Naive thymus-derived CD4-positive, alpha-beta T cell (primary cell): Measurements from ENCODE around the gene ZNF493. TPM values are rescaled to one million over a fixed set of nuclear protein-coding genes. Genes with fewer than 3 reads are reported as not detected.

ENCODE experiments used
- ATAC-seq: fragments of 150-1000 bp; cut with Tn5 transposase; 2 replicates; pipeline ENCODE4 v1.10.0; 2021; ENCODE audit warnings: mild to moderate bottlenecking, moderate library complexity
- CTCF ChIA-PET: fragments of 350-600 bp; sonication (Branson Sonifier 250); formaldehyde crosslinking; loops from one replicate; lab custom pipeline; 2021; ENCODE audit warnings: antibody characterized with exemption; lab: Charles Lee
- POLR2A ChIA-PET: fragments of 350-600 bp; sonication (Branson Sonifier 250); formaldehyde crosslinking; loops from one replicate; lab custom pipeline; 2021; ENCODE audit warnings: antibody characterized with exemption, inconsistent platforms; lab: Charles Lee
- DNase-seq, 9 donors: peaks; one replicate each; pipeline versions ENCODE4 v3.0.0 to v3.0.0-alpha.2; 2020 to 2022; ENCODE audit warnings: mixed read lengths in 1 of 9
- H3K27ac ChIP-seq: one replicate; pipeline ENCODE4 v1.7.0; 2013; ENCODE audit warnings: mild to moderate bottlenecking, low read depth, low read length, moderate library complexity
- H3K27me3 ChIP-seq, 2 donors: one replicate each; pipeline ENCODE4 v1.7.0; 2013; ENCODE audit warnings: low read length in 2 of 2, mild to moderate bottlenecking in 2 of 2, moderate library complexity in 2 of 2; ENCODE audit not compliant: control insufficient read depth in 2 of 2, insufficient read depth in 2 of 2
- H3K36me3 ChIP-seq, 3 experiments: 1 replicate in 2 of 3; 2 replicates in 1 of 3; pipeline ENCODE4 v1.7.0; 2013; ENCODE audit warnings: low read length in 3 of 3, mild to moderate bottlenecking in 3 of 3, moderate library complexity in 1 of 3; ENCODE audit not compliant: insufficient read depth in 3 of 3, control insufficient read depth in 2 of 3
- H3K4me1 ChIP-seq, 2 donors: one replicate each; pipeline ENCODE4 v1.7.0; 2013; ENCODE audit warnings: low read length in 2 of 2, mild to moderate bottlenecking in 2 of 2, moderate library complexity in 1 of 2; ENCODE audit not compliant: control insufficient read depth in 2 of 2, insufficient read depth in 2 of 2
- H3K4me3 ChIP-seq: 2 replicates; pipeline ENCODE4 v1.7.0; 2013; ENCODE audit warnings: mild to moderate bottlenecking, low read length
- H3K9me3 ChIP-seq, 3 experiments: 1 replicate in 2 of 3; 2 replicates in 1 of 3; pipeline ENCODE4 v1.7.0; 2013; ENCODE audit warnings: low read length in 3 of 3; ENCODE audit not compliant: control insufficient read depth in 2 of 3
- H3K27ac Mint-ChIP-seq, 9 donors: one replicate each; pipeline ENCODE4 v1.8.0; 2020 to 2022; ENCODE audit warnings: mixed read lengths in 9 of 9, mild to moderate bottlenecking in 8 of 9, moderate library complexity in 5 of 9, inconsistent platforms in 2 of 9
- H3K27me3 Mint-ChIP-seq, 5 donors: one replicate each; pipeline ENCODE4 v1.8.0; 2021 to 2022; ENCODE audit warnings: mixed read lengths in 5 of 5, mild to moderate bottlenecking in 1 of 5
- H3K36me3 Mint-ChIP-seq, 5 donors: one replicate each; pipeline ENCODE4 v1.8.0; 2020 to 2022; ENCODE audit warnings: mixed read lengths in 5 of 5, mild to moderate bottlenecking in 3 of 5, inconsistent platforms in 1 of 5
- H3K4me1 Mint-ChIP-seq, 7 donors: one replicate each; pipeline ENCODE4 v1.8.0; 2020 to 2022; ENCODE audit warnings: mixed read lengths in 7 of 7, mild to moderate bottlenecking in 3 of 7, inconsistent platforms in 1 of 7
- H3K4me3 Mint-ChIP-seq, 10 donors: one replicate each; pipeline ENCODE4 v1.8.0; 2020 to 2022; ENCODE audit warnings: mild to moderate bottlenecking in 10 of 10, mixed read lengths in 10 of 10, moderate library complexity in 6 of 10, inconsistent platforms in 2 of 10
- H3K9me3 Mint-ChIP-seq, 11 donors: one replicate each; pipeline ENCODE4 v1.8.0; 2020 to 2022; ENCODE audit warnings: mixed read lengths in 11 of 11, mild to moderate bottlenecking in 4 of 11, inconsistent platforms in 1 of 11, moderate library complexity in 1 of 11
- intact Hi-C, 2 donors: fragments of 100-400 bp; cut with micrococcal nuclease; formaldehyde crosslinking; loops; one replicate each; pipeline ENCODE4 v1.15.1; 2023
- polyA plus RNA-seq, 2 donors: library from polyadenylated mRNA; unstranded; fragments of 300-500 nt; fragmentation: Illumina TruSeq; gene quantifications; one replicate each; pipeline ENCODE4 v1.2.3, GENCODE V29; 2021
- total RNA-seq, 6 experiments: library from RNA in 5 of 6; stranded (reverse) in 5 of 6; gene quantifications; 1 replicate in 5 of 6; 2 replicates in 1 of 6; pipeline ENCODE4 v1.2.3 and lab custom pipeline; 2021 to 2026

The ZNF493 gene
- 10 to 100 TPM; 19.7 to 78.3 (median 34.6) TPM for total RNA-seq
- polyA plus RNA-seq: 10 to 100 TPM; 28.5 to 34.8 TPM
- total RNA-seq (lab: John Stamatoyannopoulos, UW): 47.2 reads per million, percentile 70 among the genes with 10 or more reads in this experiment

DNA sequence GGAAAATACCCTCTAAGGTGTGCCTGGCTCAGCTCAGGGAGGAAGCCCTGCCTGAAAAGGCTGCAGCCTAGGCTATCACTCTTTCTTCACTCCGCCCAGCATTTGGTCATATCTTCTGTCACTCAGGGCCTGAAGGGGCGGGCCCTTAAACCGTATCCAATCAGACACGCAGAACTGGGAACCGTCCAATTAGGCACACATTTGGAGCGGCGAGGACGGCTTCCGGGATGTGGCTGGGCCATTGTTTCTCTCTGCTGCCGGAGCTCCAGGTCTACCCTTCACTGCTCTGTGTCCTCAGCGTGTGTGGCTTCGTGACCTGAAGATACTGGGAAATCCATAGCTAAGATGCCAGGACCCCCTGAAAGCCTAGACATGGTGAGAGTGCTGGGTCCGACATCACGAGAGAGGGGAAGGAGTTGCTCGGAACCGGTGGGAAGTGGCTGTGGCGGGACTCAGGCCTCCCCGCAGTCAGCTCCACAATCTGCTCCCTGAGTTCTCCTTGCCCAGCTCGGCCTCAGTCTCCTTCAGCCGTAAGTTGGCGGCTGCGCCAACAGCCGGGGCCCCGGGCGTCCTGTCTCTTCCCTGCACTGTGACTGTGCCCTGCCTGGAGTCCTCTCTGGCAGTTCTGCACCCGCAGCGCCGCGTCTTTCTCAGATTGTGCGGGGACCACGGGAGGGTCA, at the start of gene ZNF493:
ZNF493 (plus strand) TSS at position 241 of the 680 bp plus-strand sequence; CDS start at position 346, 105 bp downstream.
- peaks cover 6 to 11% of the 10 kb centered on the region in 2 donors for H3K4me1 ChIP-seq
- H3K27me3 ChIP-seq: no peaks in the 10 kb centered on the region
- Mint-ChIP-seq H3K27me3 (peaks cover 0 to 4% (median 0%) of the 10 kb centered on the region in 5 donors), H3K4me1 (peaks cover 19 to 48% (median 32%) of the 10 kb centered on the region in 7 donors), H3K27ac (peak within 1 kb of the TSS; percentile 68 to 97 (median 92)), H3K9me3 (peaks cover 5 to 62% (median 24%) of the 10 kb centered on the region in 11 donors), H3K4me3 (peak within 1 kb of the TSS; percentile 90 to 99 (median 97)), H3K36me3 (peaks cover 9 to 48% (median 42%) of the 10 kb centered on the region in 5 donors)
- H3K36me3 ChIP-seq: peaks cover 0 to 30% (median 0%) of the 10 kb centered on the region in 3 experiments
- ChIA-PET CTCF (interaction anchor here (0.9 to 1.0 kb wide), 2 partner anchors 10 to 59 kb away, joined by 3 read pairs; no protein-coding TSS in a partner anchor), POLR2A (interaction anchor here (0.6 to 2.1 kb wide), 22 partner anchors 9 to 1495 kb away, joined by 3 to 41 read pairs (median 5); partner anchors contain the start of genes ZNF429, ZNF430, ZNF626 and ZNF708)
- peak within 1 kb of the TSS; percentile 80 for H3K4me3 ChIP-seq
- DNase-seq: peak; percentile 76 to 95 (median 91)
- peak; percentile 100 for ATAC-seq
- H3K9me3 ChIP-seq: peaks cover 0 to 23% (median 0%) of the 10 kb centered on the region in 3 experiments
- intact Hi-C loops: loop anchor here (1.0 to 10.0 kb wide), 16 partner anchors 38 to 1344 kb away; partner anchors contain the start of genes ZNF429 (in 2 of the 2), ZNF430 (in 2 of the 2), ZNF431 (in 2 of the 2) and ZNF708 (in 2 of the 2)
- peak within 1 kb of the TSS; percentile 77 for H3K27ac ChIP-seq

DNA sequence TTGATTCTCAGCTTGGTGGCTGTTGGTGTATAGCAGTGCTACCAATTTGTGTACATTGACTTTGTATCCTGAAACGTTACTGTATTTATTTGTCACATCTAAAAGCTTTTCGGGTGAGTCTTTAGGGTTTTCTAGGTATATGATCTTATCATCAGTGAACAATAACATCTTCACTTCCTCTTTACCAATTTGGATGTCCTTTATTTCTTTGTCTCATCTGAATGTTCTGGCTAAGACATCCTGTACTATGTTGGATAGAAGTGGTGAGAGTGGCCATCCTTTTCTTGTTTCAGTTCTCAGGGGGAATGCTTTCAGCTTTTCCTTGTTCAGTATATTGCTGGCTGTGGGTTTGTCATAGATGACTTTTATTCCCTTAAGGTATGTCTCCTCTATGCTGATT, 44.1 kb upstream of the ZNF493 start:
- POLR2A ChIA-PET: no interaction called here
- no peak for DNase-seq
- CTCF ChIA-PET: interaction anchor here (0.6 kb wide), 1 partner anchor 264 kb away, joined by 4 read pairs; no protein-coding TSS in a partner anchor

DNA sequence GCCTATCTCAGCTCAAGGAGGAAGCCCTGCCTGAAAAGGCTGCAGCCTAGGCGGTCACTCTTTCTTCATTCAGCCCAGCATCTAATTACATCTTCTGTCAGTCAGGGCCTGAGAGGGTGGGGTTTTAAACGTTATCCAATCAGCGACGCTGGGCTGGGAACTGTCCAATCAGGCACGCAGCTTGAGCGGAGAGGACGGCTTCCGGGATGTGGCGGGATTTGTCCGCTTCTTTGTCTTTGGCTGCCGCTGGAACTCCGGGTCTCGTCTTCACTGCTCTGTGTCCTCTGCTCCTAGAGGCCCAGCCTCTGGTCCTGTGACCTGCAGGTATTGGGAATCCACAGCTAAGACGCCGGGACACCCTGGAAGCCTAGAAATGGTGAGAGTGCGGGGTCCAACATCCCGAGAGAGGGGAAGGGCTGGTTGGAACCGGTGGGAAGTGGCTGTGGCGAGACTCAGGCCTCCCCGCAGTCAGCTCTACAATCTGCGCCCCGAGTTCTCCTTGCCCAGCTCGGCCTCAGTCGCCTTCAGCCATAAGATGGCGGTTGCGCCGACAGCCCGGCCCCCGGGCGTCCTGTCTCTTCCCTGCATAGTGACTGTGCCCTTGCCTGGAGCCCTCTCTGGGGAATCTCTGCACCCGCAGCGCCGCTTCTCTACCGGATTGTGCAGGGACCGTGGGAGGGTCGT, 38.0 kb upstream of the ZNF493 start, which contains the start of gene ZNF738:
ZNF738 (plus strand) TSS at position 233 of the 684 bp plus-strand sequence; CDS start at position 374, 141 bp downstream.
- H3K27me3 Mint-ChIP-seq: no peaks in the 10 kb centered on the region
- Histone ChIP-seq H3K4me3 (peak within 1 kb of the TSS; percentile 98), H3K4me1 (peaks cover 0 to 6% of the 10 kb centered on the region in 2 donors), H3K27me3 (no peaks in the 10 kb centered on the region), H3K9me3 (no peaks in the 10 kb centered on the region), H3K27ac (peak within 1 kb of the TSS; percentile 77), H3K36me3 (peaks cover 0 to 7% (median 0%) of the 10 kb centered on the region in 3 experiments)
- H3K4me3 Mint-ChIP-seq: peak within 1 kb of the TSS; percentile 93 to 99 (median 98)
- peaks cover 6 to 17% (median 14%) of the 10 kb centered on the region in 7 donors for H3K4me1 Mint-ChIP-seq
- CTCF ChIA-PET: interaction anchor here (1.0 kb wide), 1 partner anchor 30 kb away, joined by 4 read pairs; no protein-coding TSS in a partner anchor
- H3K9me3 Mint-ChIP-seq: peaks cover 0 to 16% (median 0%) of the 10 kb centered on the region in 11 donors
- intact Hi-C loops: loop anchor here (1.0 to 10.0 kb wide), 4 partner anchors 30 to 477 kb away; partner anchors contain the start of genes ZNF493 (in 2 of the 2), ZNF708 (in 2 of the 2) and ZNF43 (in 1 of the 2)
- POLR2A ChIA-PET: interaction anchor here (0.6 to 3.4 kb wide), 4 partner anchors 27 to 492 kb away, joined by 3 to 20 read pairs (median 4); partner anchors contain the start of genes ZNF493 and ZNF708
- peaks cover 6 to 33% (median 18%) of the 10 kb centered on the region in 5 donors for H3K36me3 Mint-ChIP-seq
- H3K27ac Mint-ChIP-seq: peak within 1 kb of the TSS; percentile 85 to 98 (median 91)
- peak; percentile 59 to 87 (median 76) for DNase-seq
- ATAC-seq: peak; percentile 98

More for the DNA sequence above, 44.1 kb upstream of the ZNF493 start:
- Mint-ChIP-seq H3K36me3 (peaks cover 0 to 5% (median 3%) of the 10 kb centered on the region in 5 donors), H3K27me3 (no peaks in the 10 kb centered on the region), H3K27ac (peak overlapping the region in 1 of 9 donors; percentile 33), H3K4me3 (no peak overlapping the region), H3K9me3 (peaks cover 3 to 38% (median 17%) of the 10 kb centered on the region in 11 donors), H3K4me1 (peaks cover 4 to 11% (median 7%) of the 10 kb centered on the region in 7 donors)
- Histone ChIP-seq H3K9me3 (no peaks in the 10 kb centered on the region), H3K4me1 (no peaks in the 10 kb centered on the region), H3K36me3 (no peaks in the 10 kb centered on the region), H3K27me3 (no peaks in the 10 kb centered on the region), H3K27ac (no peak overlapping the region), H3K4me3 (no peak overlapping the region)
- no peak for ATAC-seq
- intact Hi-C loops: loop anchor here in 1 of 2 donors (10.0 kb wide), 1 partner anchor 48 kb away; no protein-coding TSS in a partner anchor

DNA sequence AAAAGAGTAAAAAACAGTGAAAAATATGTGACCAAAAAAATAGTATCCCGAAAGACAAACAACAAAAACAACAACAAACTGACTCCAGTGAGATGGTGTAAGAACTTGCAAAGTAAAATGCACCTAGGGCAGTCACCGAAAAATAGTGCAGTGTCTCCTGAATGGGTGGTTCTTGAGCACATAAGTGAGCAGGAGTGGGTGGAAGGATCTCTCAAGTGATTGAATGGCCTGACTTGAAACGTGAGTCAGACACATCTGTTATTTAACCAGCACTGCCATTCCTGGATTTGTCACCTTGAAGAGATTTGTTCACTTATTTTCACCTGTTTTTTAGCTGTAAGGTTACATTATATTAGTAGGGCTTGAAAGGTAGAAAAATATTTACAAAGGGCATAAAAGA, 34.6 kb upstream of the ZNF493 start:
- no peak for DNase-seq
- intact Hi-C loops: no loop called here
- peaks cover 0 to 6% of the 10 kb centered on the region in 2 donors for H3K4me1 ChIP-seq
- ATAC-seq: no peak
- ChIA-PET CTCF (no interaction called here), POLR2A (interaction anchor here (0.7 kb wide), 1 partner anchor 630 kb away, joined by 4 read pairs; no protein-coding TSS in a partner anchor)
- Mint-ChIP-seq H3K9me3 (peaks cover 0 to 42% (median 4%) of the 10 kb centered on the region in 11 donors), H3K27ac (no peak overlapping the region), H3K4me3 (no peak overlapping the region), H3K4me1 (peaks cover 6 to 17% (median 14%) of the 10 kb centered on the region in 7 donors), H3K36me3 (peaks cover 16 to 57% (median 45%) of the 10 kb centered on the region in 5 donors), H3K27me3 (no peaks in the 10 kb centered on the region)
- H3K9me3 ChIP-seq: peaks cover 0 to 10% (median 0%) of the 10 kb centered on the region in 3 experiments
- no peaks in the 10 kb centered on the region for H3K27me3 ChIP-seq
- H3K27ac ChIP-seq: no peak overlapping the region
- no peak overlapping the region for H3K4me3 ChIP-seq
- H3K36me3 ChIP-seq: peaks cover 0 to 24% (median 0%) of the 10 kb centered on the region in 3 experiments

DNA sequence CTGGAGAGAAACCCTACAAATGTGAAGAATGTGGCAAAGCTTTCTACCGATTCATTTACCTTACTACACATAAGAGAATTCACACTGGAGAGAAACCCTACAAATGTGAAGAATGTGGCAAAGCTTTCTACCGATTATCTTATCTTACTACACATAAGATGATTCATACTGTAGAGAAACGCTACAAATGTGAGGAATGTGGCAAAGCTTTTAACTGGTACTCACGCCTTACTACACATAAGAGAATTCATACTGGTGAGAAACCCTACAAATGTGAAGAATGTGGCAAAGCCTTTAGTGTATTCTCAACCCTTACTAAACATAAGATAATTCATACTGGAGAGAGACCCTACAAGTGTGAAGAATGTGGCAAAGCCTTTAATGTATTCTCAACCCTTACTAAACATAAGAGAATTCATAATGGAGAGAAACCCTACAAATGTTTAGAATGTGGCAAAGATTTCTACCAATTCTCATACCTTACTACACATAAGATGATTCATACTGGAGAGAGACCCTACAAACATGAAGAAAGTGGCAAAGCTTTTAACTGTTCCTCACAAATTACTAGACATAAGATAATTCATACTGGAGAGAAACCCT, 12.9 kb upstream of the ZNF493 start:
- H3K27ac ChIP-seq: no peak overlapping the region
- H3K36me3 ChIP-seq: no peaks in the 10 kb centered on the region
- H3K36me3 Mint-ChIP-seq: peaks cover 30 to 56% (median 50%) of the 10 kb centered on the region in 5 donors
- no peaks in the 10 kb centered on the region for H3K27me3 Mint-ChIP-seq
- H3K9me3 Mint-ChIP-seq: peaks cover 17 to 96% (median 71%) of the 10 kb centered on the region in 11 donors
- H3K27ac Mint-ChIP-seq: no peak overlapping the region
- ChIA-PET CTCF (no interaction called here), POLR2A (interaction anchor here (0.5 to 0.9 kb wide), 2 partner anchors 13 to 354 kb away, joined by 4 read pairs; partner anchors contain the start of gene ZNF493)
- H3K4me3 ChIP-seq: no peak overlapping the region
- ATAC-seq: no peak
- no peak overlapping the region for H3K4me3 Mint-ChIP-seq
- no peaks in the 10 kb centered on the region for H3K4me1 ChIP-seq
- H3K27me3 ChIP-seq: no peaks in the 10 kb centered on the region
- DNase-seq: no peak
- no peaks in the 10 kb centered on the region for H3K4me1 Mint-ChIP-seq
- intact Hi-C loops: no loop called here
- peaks cover 11 to 77% (median 16%) of the 10 kb centered on the region in 3 experiments for H3K9me3 ChIP-seq
